SK-N-SH (cell line): ENCODE results near the gene TNNT2. TPM values are rescaled to one million over a fixed set of nuclear protein-coding genes. Genes with fewer than 3 reads are reported as not detected.
A peak's percentile ranks its signal among the peaks of the same experiment; 100 is the strongest.

Source experiments
- CTCF ChIA-PET: fragments of 300-600, 350-600 bp; formaldehyde crosslinking; extraction: SDS; loops from one replicate; lab custom pipeline; 2021; lab: Yijun Ruan, JAX
- POLR2A ChIA-PET: fragments of 350-600 bp; sonication (Branson Sonifier 250); formaldehyde crosslinking; extraction: SDS; loops from one replicate; lab custom pipeline; 2020; ENCODE audit warnings: antibody characterized with exemption, inconsistent platforms; lab: Yijun Ruan, JAX
- DNase-seq: peaks from one replicate; pipeline ENCODE4 v3.0.0; 2012
- H2AFZ ChIP-seq: fragments of 200-600 bp; sonication (generic); 2 replicates; pipeline ENCODE4 v1.8.1; 2016; ENCODE audit warnings: antibody characterized with exemption, mild to moderate bottlenecking, low read depth
- H3F3A ChIP-seq: fragments of 200-600 bp; sonication (generic); replicated peaks from 2 replicates; pipeline ENCODE3; 2016; ENCODE audit warnings: antibody characterized with exemption, mild to moderate bottlenecking; ENCODE audit not compliant: insufficient read depth
- H3K27ac ChIP-seq, 2 experiments: fragments of 200-500 bp in 1 of 2; fragments of 200-600 bp in 1 of 2; sonication (Bioruptor generic) in 1 of 2; sonication (generic), shearing (Covaris generic) in 1 of 2; 2 replicates each; pipeline versions ENCODE4 v1.5.1 to v1.6.1; 2014 to 2016; ENCODE audit warnings: low read depth in 2 of 2, inconsistent platforms in 1 of 2, low read length in 1 of 2, mild to moderate bottlenecking in 1 of 2, mixed read lengths in 1 of 2
- H3K27me3 ChIP-seq: fragments of 200-600 bp; sonication (generic), shearing (Covaris generic); 2 replicates; pipeline ENCODE4 v1.6.1; 2016; ENCODE audit warnings: mixed run types; ENCODE audit not compliant: insufficient read depth
- H3K36me3 ChIP-seq, 2 experiments: fragments of 200-500 bp in 1 of 2; fragments of 200-600 bp in 1 of 2; sonication (Bioruptor generic) in 1 of 2; sonication (generic) in 1 of 2; replicated peaks in 1 of 2; 2 replicates each; pipeline versions ENCODE3 to v1.5.1; 2014 to 2016; ENCODE audit warnings: low read length in 1 of 2, mild to moderate bottlenecking in 1 of 2; ENCODE audit not compliant: insufficient read depth in 2 of 2, control insufficient read depth in 1 of 2
- H3K4me1 ChIP-seq, 2 experiments: fragments of 200-500 bp in 1 of 2; fragments of 200-600 bp in 1 of 2; sonication (Bioruptor generic) in 1 of 2; sonication (generic), shearing (Covaris generic) in 1 of 2; 2 replicates each; pipeline versions ENCODE4 v1.5.1 to v1.6.1; 2014 to 2016; ENCODE audit warnings: low read depth in 1 of 2, low read length in 1 of 2, mixed run types in 1 of 2; ENCODE audit not compliant: insufficient read depth in 2 of 2, control insufficient read depth in 1 of 2
- H3K4me2 ChIP-seq: fragments of 200-600 bp; sonication (generic), shearing (Covaris generic); 2 replicates; pipeline ENCODE4 v1.6.1; 2017; ENCODE audit warnings: mixed run types
- H3K4me3 ChIP-seq, 2 experiments: fragments of 200-500 bp in 1 of 2; fragments of 200-600 bp in 1 of 2; sonication (Bioruptor generic) in 1 of 2; sonication (generic), shearing (Covaris generic) in 1 of 2; 2 replicates each; pipeline versions ENCODE4 v1.5.1 to v1.8.1; 2014 to 2016; ENCODE audit warnings: low read depth in 2 of 2, inconsistent platforms in 1 of 2, low read length in 1 of 2, mild to moderate bottlenecking in 1 of 2, mixed read lengths in 1 of 2, moderate library complexity in 1 of 2
- H3K79me2 ChIP-seq: fragments of 200-600 bp; sonication (generic); 2 replicates; pipeline ENCODE4 v1.8.1; 2017; ENCODE audit warnings: mild to moderate bottlenecking; ENCODE audit not compliant: insufficient read depth
- H3K9ac ChIP-seq: fragments of 200-600 bp; sonication (generic); 2 replicates; pipeline ENCODE4 v1.6.1; 2017; ENCODE audit warnings: mixed run types
- H3K9me2 ChIP-seq: fragments of 200-600 bp; sonication (generic); 2 replicates; pipeline ENCODE4 v1.6.1; 2017; ENCODE audit warnings: mixed run types
- H3K9me3 ChIP-seq: fragments of 200-600 bp; sonication (generic); 2 replicates; pipeline ENCODE4 v1.6.1; 2017; ENCODE audit warnings: mixed run types, mild to moderate bottlenecking, moderate library complexity
- H4K20me1 ChIP-seq: fragments of 200-600 bp; sonication (generic); 2 replicates; pipeline ENCODE4 v1.6.1; 2017; ENCODE audit warnings: mild to moderate bottlenecking, mixed run types; ENCODE audit not compliant: insufficient read depth
- CHD2 ChIP-seq: fragments of 150-350 bp; IDR thresholded peaks from 2 replicates; pipeline ENCODE4 v1.6.1; 2018; ENCODE audit warnings: low read length; ENCODE audit not compliant: partially characterized antibody
- ELF1 ChIP-seq: IDR thresholded peaks from 2 replicates; pipeline ENCODE4 v1.4.0; 2012
- EP300 ChIP-seq, 2 experiments: IDR thresholded peaks; 2 replicates each; pipeline versions ENCODE4 v1.4.0 to v1.6.1; 2012; ENCODE audit warnings: borderline replicate concordance in 1 of 2, low read depth in 1 of 2, low read length in 1 of 2
- EZH2phosphoT487 ChIP-seq: fragments of 200-600 bp; sonication (generic); IDR thresholded peaks from 2 replicates; pipeline ENCODE4 v1.6.1; 2017; ENCODE audit warnings: low read depth, mixed run types, mild to moderate bottlenecking, antibody characterized with exemption, moderate library complexity, borderline replicate concordance
- FOXJ3 ChIP-seq: sonication (generic); formaldehyde crosslinking; IDR thresholded peaks from 2 replicates; pipeline ENCODE4 v1.5.1; 2020; ENCODE audit warnings: mild to moderate bottlenecking, missing genetic modification reagents
- GATA2 ChIP-seq: sonication (generic); formaldehyde crosslinking; IDR thresholded peaks from 2 replicates; pipeline ENCODE4 v1.5.0; 2020; ENCODE audit warnings: mild to moderate bottlenecking, missing genetic modification reagents
- MEF2A ChIP-seq: IDR thresholded peaks from 2 replicates; pipeline ENCODE4 v1.4.0; 2012; ENCODE audit warnings: low read depth, borderline replicate concordance
- MXI1 ChIP-seq: IDR thresholded peaks from 2 replicates; pipeline ENCODE4 v1.6.1; 2012; ENCODE audit warnings: mild to moderate bottlenecking, low read depth, low read length, improper control_type of control experiment
- RAD21 ChIP-seq: IDR thresholded peaks from 2 replicates; pipeline ENCODE4 v1.6.1; 2012; ENCODE audit warnings: mild to moderate bottlenecking, low read length
- RCOR1 ChIP-seq: fragments of 150-350 bp; IDR thresholded peaks from 2 replicates; pipeline ENCODE4 v1.6.1; 2017; ENCODE audit warnings: antibody characterized with exemption, low read length
- WGBS: methylation state at CpG from one replicate; pipeline ENCODE4 v1.1.6; 2017; ENCODE audit warnings: low lambda C conversion rate; 5-methylcytosine and 5-hydroxymethylcytosine counted together
- polyA plus RNA-seq, 3 experiments: library from polyadenylated mRNA; depleted of rRNA; stranded (reverse); fragments of >200 nt; gene quantifications; 2 replicates each; pipeline ENCODE4 v1.2.3, GENCODE V29; 2012
- TF ChIP-seq, protein P1 (sequence below): fragments of 200-600 bp; sonication (generic); IDR thresholded peaks from 2 replicates; pipeline ENCODE4 v1.6.1; 2017; ENCODE audit warnings: antibody characterized with exemption, mild to moderate bottlenecking, moderate library complexity

Gene TNNT2
- polyA plus RNA-seq, 1 of the 3 experiments (the other 2 are of a cell fraction), result 0.33 TPM

DNA sequence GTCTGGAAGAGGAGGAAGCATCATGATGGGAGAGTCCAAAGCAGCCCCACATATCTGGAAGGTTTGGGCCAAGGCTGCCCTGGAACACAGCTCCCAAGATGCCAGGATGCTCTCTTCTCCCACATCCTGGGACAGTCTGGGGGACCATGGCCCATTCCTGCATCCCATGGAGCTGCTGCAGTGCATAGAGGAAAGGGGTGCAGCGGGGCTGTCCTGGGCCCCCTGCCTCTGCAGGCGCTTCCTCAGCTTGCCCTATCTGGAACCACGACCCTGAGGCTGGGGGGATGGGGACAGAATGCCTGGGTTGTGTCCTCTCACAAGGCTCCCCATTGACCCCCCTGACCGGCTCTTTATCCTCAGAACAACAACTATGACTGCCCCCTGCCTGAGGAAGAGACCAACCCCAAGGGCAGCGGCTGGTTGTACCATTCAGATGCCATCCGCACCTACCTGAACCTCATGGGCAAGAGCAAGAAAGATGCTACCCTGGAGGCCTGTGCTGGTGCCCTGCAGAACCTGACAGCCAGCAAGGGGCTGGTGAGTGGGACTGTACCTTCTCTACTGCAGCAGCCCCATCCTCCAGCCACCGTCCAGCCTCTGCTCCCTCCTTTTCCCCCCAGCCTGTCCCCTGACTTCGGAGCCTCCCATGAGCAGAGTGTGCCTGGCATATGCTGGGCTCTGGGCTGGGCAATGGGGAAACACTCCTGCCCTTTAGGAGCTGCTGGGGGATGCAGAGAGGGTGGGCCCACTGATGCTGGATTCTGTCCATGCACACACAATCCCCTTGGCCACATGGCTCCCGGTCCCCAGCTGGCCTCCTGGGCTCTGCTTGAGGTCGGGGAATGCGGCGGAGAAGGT is 54.6 kb downstream of the TNNT2 start (continued):
- TF ChIP-seq, protein P1, sequence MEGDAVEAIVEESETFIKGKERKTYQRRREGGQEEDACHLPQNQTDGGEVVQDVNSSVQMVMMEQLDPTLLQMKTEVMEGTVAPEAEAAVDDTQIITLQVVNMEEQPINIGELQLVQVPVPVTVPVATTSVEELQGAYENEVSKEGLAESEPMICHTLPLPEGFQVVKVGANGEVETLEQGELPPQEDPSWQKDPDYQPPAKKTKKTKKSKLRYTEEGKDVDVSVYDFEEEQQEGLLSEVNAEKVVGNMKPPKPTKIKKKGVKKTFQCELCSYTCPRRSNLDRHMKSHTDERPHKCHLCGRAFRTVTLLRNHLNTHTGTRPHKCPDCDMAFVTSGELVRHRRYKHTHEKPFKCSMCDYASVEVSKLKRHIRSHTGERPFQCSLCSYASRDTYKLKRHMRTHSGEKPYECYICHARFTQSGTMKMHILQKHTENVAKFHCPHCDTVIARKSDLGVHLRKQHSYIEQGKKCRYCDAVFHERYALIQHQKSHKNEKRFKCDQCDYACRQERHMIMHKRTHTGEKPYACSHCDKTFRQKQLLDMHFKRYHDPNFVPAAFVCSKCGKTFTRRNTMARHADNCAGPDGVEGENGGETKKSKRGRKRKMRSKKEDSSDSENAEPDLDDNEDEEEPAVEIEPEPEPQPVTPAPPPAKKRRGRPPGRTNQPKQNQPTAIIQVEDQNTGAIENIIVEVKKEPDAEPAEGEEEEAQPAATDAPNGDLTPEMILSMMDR, result no peak
- TF ChIP-seq MEF2A, result no peak
- no peak for TF ChIP-seq MXI1
- no peak for TF ChIP-seq RCOR1

GRCh38 chr1:201321826-201322390 is 55.6 kb downstream of the TNNT2 start:
- Histone ChIP-seq H2AFZ (no peak overlapping the region), H3K9ac (no peak overlapping the region), H3F3A (no peaks in the 10 kb centered on the region), H3K4me1 (peaks cover 0 to 30% of the 10 kb centered on the region in 2 experiments; a peak in 1 of 4 replicates), H3K79me2 (no peaks in the 10 kb centered on the region), H3K4me3 (no peak overlapping the region), H3K9me3 (no peaks in the 10 kb centered on the region)
- CTCF ChIA-PET, result interaction anchor here (0.7 to 2.0 kb wide), 7 partner anchors 9 to 67 kb away, joined by 4 to 14 read pairs (median 6); no protein-coding TSS in a partner anchor
- POLR2A ChIA-PET, result no interaction called here
- 77% methylated on average over 15 of the region's 15 CpGs for WGBS
- no peak for TF ChIP-seq EP300 (IDR thresholded peaks at IDR 0.05; ENCODE audit: borderline replicate concordance in 1 of 2, low read depth in 1 of 2, low read length in 1 of 2)
- TF ChIP-seq EZH2phosphoT487, result no peak
- TF ChIP-seq, all 33 proteins: peak for 0
- Histone ChIP-seq H3K36me3 (no peaks in the 10 kb centered on the region), H4K20me1 (no peaks in the 10 kb centered on the region), H3K27ac (peak overlapping the region in 1 of 2 experiments; percentile 47; a peak in 2 of 4 replicates), H3K27me3 (peaks cover under 1% of the 10 kb centered on the region; the same call in 1 of the 2 replicates), H3K9me2 (no peaks in the 10 kb centered on the region), H3K4me2 (no peak overlapping the region)
- no peak for DNase-seq

- POLR2A ChIA-PET, result no interaction called here
- Histone ChIP-seq H3K4me3 (no peak overlapping the region), H3K36me3 (no peaks in the 10 kb centered on the region), H3K27ac (peak overlapping the region in 1 of 2 experiments; percentile 47; a peak in 2 of 4 replicates), H3K9ac (no peak overlapping the region), H3K9me2 (no peaks in the 10 kb centered on the region), H3K79me2 (no peaks in the 10 kb centered on the region), H4K20me1 (no peaks in the 10 kb centered on the region), H3K4me1 (peaks cover 0 to 30% of the 10 kb centered on the region in 2 experiments; a peak in 1 of 4 replicates), H3K9me3 (no peaks in the 10 kb centered on the region), H3F3A (no peaks in the 10 kb centered on the region), H3K4me2 (no peak overlapping the region), H2AFZ (no peak overlapping the region), H3K27me3 (peaks cover 7% of the 10 kb centered on the region; the same call in 1 of the 2 replicates)
- DNase-seq, result peak; percentile 77
- peak; percentile 23; the same call in 1 of the 2 replicates for TF ChIP-seq GATA2 (CRISPR knock-in tag)
- TF ChIP-seq ELF1, result no peak
- no peak for TF ChIP-seq FOXJ3 (CRISPR knock-in tag)
- 0 out of 2 replicates have a peak, but pooled peaks have one; percentile 1 for TF ChIP-seq RAD21
- TF ChIP-seq CHD2, result peak; percentile 57
- WGBS, result 65% methylated on average over 11 of the region's 12 CpGs
- CTCF ChIA-PET, result interaction anchor here (0.7 to 1.8 kb wide), 7 partner anchors 9 to 193 kb away, joined by 3 to 14 read pairs (median 3); no protein-coding TSS in a partner anchor
These were observed 57.2 kb downstream of the TNNT2 start for GRCh38 chr1:201320168-201320788.
